NT2/D1 (cell line): ENCODE results near the gene NFKBIE.

Experiments
- YY1 ChIP-seq: IDR thresholded peaks from 2 replicates; pipeline ENCODE4 v1.6.1; 2011; ENCODE audit not compliant: insufficient read length, insufficient read depth
- ZNF274 ChIP-seq: IDR thresholded peaks from 2 replicates; pipeline ENCODE4 v1.6.1; 2011; ENCODE audit warnings: mild to moderate bottlenecking, low read depth, low read length

GRCh38 chr6:44311767-44312166 is 46.4 kb upstream of the NFKBIE start:
- TF ChIP-seq ZNF274 (no peak), YY1 (no peak)
